Keratinocyte (primary cell): ENCODE data around the gene B3GAT1. TPM values are rescaled to one million over a fixed set of nuclear protein-coding genes. Genes with fewer than 3 reads are reported as not detected.

Experiments used
- DNase-seq: peaks from one replicate; pipeline ENCODE4 v3.0.0-alpha.2; 2011; ENCODE audit warnings: low read depth, missing footprints, low spot score
- FAIRE-seq: peaks from 2 replicates; lab custom pipeline; 2011; peaks lifted over from hg19 to GRCh38; lab: Jason Lieb, UNC
- H2AFZ ChIP-seq: 2 replicates; pipeline ENCODE4 v1.6.0; 2012; ENCODE audit warnings: low read length, control low read depth, inconsistent platforms; ENCODE audit not compliant: control insufficient read depth
- H3K27ac ChIP-seq: 2 replicates; pipeline ENCODE4 v1.5.1; 2011; ENCODE audit warnings: low read length; ENCODE audit not compliant: control insufficient read depth, insufficient read depth
- H3K27me3 ChIP-seq: 3 replicates; pipeline ENCODE4 v1.6.0; 2011; ENCODE audit warnings: low read length; ENCODE audit not compliant: control insufficient read depth, insufficient read depth; ENCODE audit errors: extremely low read depth
- H3K36me3 ChIP-seq, 2 experiments: 2 replicates in 1 of 2; 3 replicates in 1 of 2; pipeline ENCODE4 v1.5.1; 2011; ENCODE audit warnings: low read length in 2 of 2, mild to moderate bottlenecking in 1 of 2; ENCODE audit not compliant: control insufficient read depth in 2 of 2, insufficient read depth in 2 of 2; ENCODE audit errors: extremely low read depth in 1 of 2
- H3K4me1 ChIP-seq: 3 replicates; pipeline ENCODE4 v1.5.1; 2011; ENCODE audit warnings: low read length; ENCODE audit not compliant: control insufficient read depth, insufficient read depth; ENCODE audit errors: extremely low read depth
- H3K4me2 ChIP-seq: 3 replicates; pipeline ENCODE4 v1.6.0; 2011; ENCODE audit warnings: low read depth, low read length; ENCODE audit not compliant: control insufficient read depth, insufficient read depth; ENCODE audit errors: extremely low read depth
- H3K4me3 ChIP-seq, 3 experiments: fragments of 200-600 bp in 1 of 3; sonication (generic) in 1 of 3; 2 replicates in 2 of 3; 3 replicates in 1 of 3; pipeline ENCODE4 v1.5.1; 2011 to 2016; ENCODE audit warnings: low read length in 3 of 3, mild to moderate bottlenecking in 3 of 3, control low read depth in 2 of 3, inconsistent platforms in 1 of 3, low read depth in 1 of 3, mixed read lengths in 1 of 3, mixed run types in 1 of 3, moderate library complexity in 1 of 3; ENCODE audit not compliant: control insufficient read depth in 2 of 3, insufficient read depth in 2 of 3; ENCODE audit errors: extremely low read depth in 1 of 3
- H3K79me2 ChIP-seq: 2 replicates; pipeline ENCODE4 v1.6.0; 2012; ENCODE audit warnings: low read length; ENCODE audit not compliant: control insufficient read depth, insufficient read depth
- H3K9ac ChIP-seq: 3 replicates; pipeline ENCODE4 v1.6.0; 2011; ENCODE audit warnings: low read length; ENCODE audit not compliant: control insufficient read depth, insufficient read depth; ENCODE audit errors: extremely low read depth
- H3K9me1 ChIP-seq: 3 replicates; pipeline ENCODE4 v1.6.0; 2011; ENCODE audit warnings: low read length; ENCODE audit not compliant: control insufficient read depth, insufficient read depth; ENCODE audit errors: extremely low read depth
- H3K9me3 ChIP-seq: 2 replicates; pipeline ENCODE4 v1.5.1; 2012; ENCODE audit warnings: low read depth, low read length; ENCODE audit not compliant: control insufficient read depth
- H4K20me1 ChIP-seq: 3 replicates; pipeline ENCODE4 v1.6.0; 2011; ENCODE audit warnings: low read length; ENCODE audit not compliant: control insufficient read depth, insufficient read depth; ENCODE audit errors: extremely low read depth
- EZH2 ChIP-seq: IDR thresholded peaks from one replicate; pipeline ENCODE4 v1.6.1; 2012; ENCODE audit warnings: inconsistent platforms, mild to moderate bottlenecking, low read length, moderate library complexity
- dilution Hi-C: fragments of 300-500 bp; cut with MboI; formaldehyde crosslinking; loops from one replicate; pipeline ENCODE4 v1.7.0; 2020; ENCODE audit warnings: low sequenced_read_pairs; ENCODE audit not compliant: extremely low pct_ligation_motif_present
- polyA plus RNA-seq, 5 experiments: library from polyadenylated mRNA; depleted of rRNA in 3 of 5; stranded (reverse) in 3 of 5; stranded (forward) in 1 of 5; unstranded in 1 of 5; fragments of >200 nt; gene quantifications; 1 replicate in 1 of 5; 2 replicates in 3 of 5; 3 replicates in 1 of 5; pipeline versions ENCODE4 v1.2.1 to v1.2.3, GENCODE V29; 2011 to 2012; ENCODE audit warnings: missing spikeins in 2 of 5, low read depth in 1 of 5, low replicate concordance in 1 of 5
- TF ChIP-seq, protein P1 (sequence below), 3 experiments: IDR thresholded peaks in 1 of 3; conservative IDR thresholded peaks in 1 of 3; optimal IDR thresholded peaks in 1 of 3; 2 replicates in 2 of 3; 3 replicates in 1 of 3; pipeline versions ENCODE3 to v1.5.1; 2011; ENCODE audit warnings: low read length in 3 of 3, mild to moderate bottlenecking in 3 of 3, moderate library complexity in 2 of 3, control low read depth in 1 of 3, inconsistent platforms in 1 of 3; ENCODE audit not compliant: insufficient read depth in 2 of 3; ENCODE audit errors: extremely low read depth in 1 of 3

Gene B3GAT1
- polyA plus RNA-seq, 1 donor (not counting 4 experiments of a cell fraction or from before 2014, with no cell fraction given), result 0.04 TPM

DNA sequence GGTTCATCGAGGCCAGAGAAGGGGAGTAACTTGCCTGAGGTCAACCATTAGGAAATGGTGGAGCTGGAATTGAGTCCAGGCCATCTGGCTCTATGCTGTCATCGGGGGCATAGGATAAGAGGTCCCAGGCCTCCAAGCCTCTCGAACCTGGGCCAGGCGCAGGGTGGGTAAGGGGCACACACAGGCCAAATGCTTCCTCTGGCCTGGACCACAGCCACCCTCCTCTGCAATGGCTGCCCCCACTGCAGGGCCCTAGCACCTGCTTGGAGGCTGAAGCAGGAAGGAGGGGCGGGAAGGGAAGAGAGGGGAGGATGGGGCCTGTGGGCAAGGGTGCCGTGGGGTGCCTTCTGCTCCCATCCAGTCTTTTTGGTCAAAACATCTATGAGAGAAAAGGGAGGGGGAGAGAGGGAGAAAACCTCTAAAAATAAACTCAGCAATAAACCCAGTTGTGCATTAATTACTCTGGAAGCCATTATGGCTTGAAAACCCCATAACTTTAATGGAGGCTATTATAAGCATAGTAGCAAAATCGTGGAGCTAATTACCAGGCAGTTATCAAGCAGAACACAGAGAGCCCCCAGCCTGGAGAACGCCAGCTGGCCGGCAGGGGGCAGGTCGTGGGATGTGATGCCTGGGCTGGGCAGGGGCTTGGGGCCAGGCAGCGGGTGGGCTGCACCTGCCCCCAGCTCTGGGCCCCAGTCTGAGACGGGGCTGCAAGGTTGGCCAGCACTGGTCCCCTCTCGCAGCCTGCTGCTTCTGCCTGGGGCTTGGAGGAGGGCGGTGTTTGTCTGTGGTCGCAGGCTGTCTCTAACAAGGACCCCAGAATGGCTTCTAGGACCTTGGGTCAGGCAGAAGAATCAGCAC, 21.1 kb downstream of the B3GAT1 start:
- Histone ChIP-seq H3K9me3 (no peaks in the 10 kb centered on the region), H3K9ac (no peak overlapping the region), H2AFZ (no peak overlapping the region), H3K27ac (no peak overlapping the region), H3K9me1 (no peaks in the 10 kb centered on the region), H3K4me2 (no peak overlapping the region), H3K27me3 (peaks cover 4% of the 10 kb centered on the region), H3K79me2 (no peaks in the 10 kb centered on the region), H3K36me3 (no peaks in the 10 kb centered on the region), H3K4me3 (no peak overlapping the region), H3K4me1 (no peaks in the 10 kb centered on the region), H4K20me1 (no peaks in the 10 kb centered on the region)
- FAIRE-seq (no peak), DNase-seq (no peak)
- dilution Hi-C loops, result no loop called here
- TF ChIP-seq EZH2, result no peak
- TF ChIP-seq, protein P1, sequence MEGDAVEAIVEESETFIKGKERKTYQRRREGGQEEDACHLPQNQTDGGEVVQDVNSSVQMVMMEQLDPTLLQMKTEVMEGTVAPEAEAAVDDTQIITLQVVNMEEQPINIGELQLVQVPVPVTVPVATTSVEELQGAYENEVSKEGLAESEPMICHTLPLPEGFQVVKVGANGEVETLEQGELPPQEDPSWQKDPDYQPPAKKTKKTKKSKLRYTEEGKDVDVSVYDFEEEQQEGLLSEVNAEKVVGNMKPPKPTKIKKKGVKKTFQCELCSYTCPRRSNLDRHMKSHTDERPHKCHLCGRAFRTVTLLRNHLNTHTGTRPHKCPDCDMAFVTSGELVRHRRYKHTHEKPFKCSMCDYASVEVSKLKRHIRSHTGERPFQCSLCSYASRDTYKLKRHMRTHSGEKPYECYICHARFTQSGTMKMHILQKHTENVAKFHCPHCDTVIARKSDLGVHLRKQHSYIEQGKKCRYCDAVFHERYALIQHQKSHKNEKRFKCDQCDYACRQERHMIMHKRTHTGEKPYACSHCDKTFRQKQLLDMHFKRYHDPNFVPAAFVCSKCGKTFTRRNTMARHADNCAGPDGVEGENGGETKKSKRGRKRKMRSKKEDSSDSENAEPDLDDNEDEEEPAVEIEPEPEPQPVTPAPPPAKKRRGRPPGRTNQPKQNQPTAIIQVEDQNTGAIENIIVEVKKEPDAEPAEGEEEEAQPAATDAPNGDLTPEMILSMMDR (optimal IDR thresholded peaks at IDR 0.05 in 1 of 3, IDR thresholded peaks at IDR 0.05 in 1 of 3, conservative IDR thresholded peaks at IDR 0.05 in 1 of 3; ENCODE audit: extremely low read depth in 1 of 3, insufficient read depth in 2 of 3, low read length in 3 of 3), result no peak

DNA sequence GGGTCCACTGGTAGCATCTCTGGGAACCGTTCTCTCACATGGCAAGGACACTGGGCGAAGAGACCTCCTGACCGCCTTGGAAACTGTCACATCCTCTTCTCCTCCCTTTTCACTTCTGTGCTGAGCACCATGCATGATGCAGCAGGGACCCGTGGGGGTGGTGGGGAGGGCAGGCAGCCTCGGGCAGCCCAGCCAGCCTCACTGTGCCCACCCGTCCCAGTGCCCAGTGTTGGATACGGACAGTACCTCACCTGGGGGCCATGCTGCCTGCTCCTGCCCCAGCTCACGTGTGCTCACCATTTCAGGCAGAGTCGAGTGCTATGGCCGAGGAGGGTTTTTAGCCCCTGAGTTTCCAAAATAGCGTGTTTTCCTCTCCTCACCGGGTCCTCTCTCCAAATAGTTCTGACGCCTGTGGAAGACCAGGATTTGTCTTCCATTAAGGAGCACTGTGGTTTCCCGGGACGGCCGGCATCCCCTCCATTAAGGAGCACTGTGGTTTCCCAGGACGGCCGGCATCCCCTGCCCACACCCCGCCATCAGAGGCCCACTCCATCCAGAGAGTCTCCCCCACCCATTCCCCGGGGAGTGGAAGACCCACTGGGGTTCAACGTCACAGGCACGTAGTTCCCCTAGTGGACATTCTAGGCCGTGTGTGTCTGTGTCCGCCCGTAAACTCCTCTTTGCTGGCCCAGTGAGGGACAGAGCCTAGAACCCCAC, 22.4 kb downstream of the B3GAT1 start:
- FAIRE-seq, result no peak
- H3K79me2 ChIP-seq, result no peaks in the 10 kb centered on the region
- no peaks in the 10 kb centered on the region for H4K20me1 ChIP-seq
- no peak for DNase-seq
- no peak overlapping the region for H3K9ac ChIP-seq
- no peak overlapping the region for H3K4me2 ChIP-seq
- no peaks in the 10 kb centered on the region for H3K4me1 ChIP-seq
- no peaks in the 10 kb centered on the region for H3K9me3 ChIP-seq
- H3K36me3 ChIP-seq, result no peaks in the 10 kb centered on the region
- TF ChIP-seq, protein P1 (optimal IDR thresholded peaks at IDR 0.05 in 1 of 3, IDR thresholded peaks at IDR 0.05 in 1 of 3, conservative IDR thresholded peaks at IDR 0.05 in 1 of 3; ENCODE audit: extremely low read depth in 1 of 3, insufficient read depth in 2 of 3, low read length in 3 of 3), result no peak
- TF ChIP-seq EZH2, result no peak
- H3K27ac ChIP-seq, result no peak overlapping the region
- no peak overlapping the region for H2AFZ ChIP-seq
- H3K4me3 ChIP-seq, result no peak overlapping the region
- peaks cover 10% of the 10 kb centered on the region for H3K27me3 ChIP-seq
- no peaks in the 10 kb centered on the region for H3K9me1 ChIP-seq
- dilution Hi-C loops, result no loop called here
